VCaP (cell line): Measurements from ENCODE around the gene KRTAP10-8.

Experiments
- H3K27ac ChIP-seq: fragments of 450-650 bp; 2 replicates; pipeline ENCODE4 v1.5.1; 2017
- TF ChIP-seq, protein P1 (sequence below): fragments of 450-650 bp; conservative IDR thresholded peaks from 2 replicates; pipeline ENCODE4 v1.5.1; 2017; ENCODE audit warnings: mild to moderate bottlenecking, moderate library complexity

The KRTAP10-8 gene

GRCh38 chr21:44649521-44650100 is 37.7 kb downstream of the KRTAP10-8 start:
- TF ChIP-seq, protein P1, sequence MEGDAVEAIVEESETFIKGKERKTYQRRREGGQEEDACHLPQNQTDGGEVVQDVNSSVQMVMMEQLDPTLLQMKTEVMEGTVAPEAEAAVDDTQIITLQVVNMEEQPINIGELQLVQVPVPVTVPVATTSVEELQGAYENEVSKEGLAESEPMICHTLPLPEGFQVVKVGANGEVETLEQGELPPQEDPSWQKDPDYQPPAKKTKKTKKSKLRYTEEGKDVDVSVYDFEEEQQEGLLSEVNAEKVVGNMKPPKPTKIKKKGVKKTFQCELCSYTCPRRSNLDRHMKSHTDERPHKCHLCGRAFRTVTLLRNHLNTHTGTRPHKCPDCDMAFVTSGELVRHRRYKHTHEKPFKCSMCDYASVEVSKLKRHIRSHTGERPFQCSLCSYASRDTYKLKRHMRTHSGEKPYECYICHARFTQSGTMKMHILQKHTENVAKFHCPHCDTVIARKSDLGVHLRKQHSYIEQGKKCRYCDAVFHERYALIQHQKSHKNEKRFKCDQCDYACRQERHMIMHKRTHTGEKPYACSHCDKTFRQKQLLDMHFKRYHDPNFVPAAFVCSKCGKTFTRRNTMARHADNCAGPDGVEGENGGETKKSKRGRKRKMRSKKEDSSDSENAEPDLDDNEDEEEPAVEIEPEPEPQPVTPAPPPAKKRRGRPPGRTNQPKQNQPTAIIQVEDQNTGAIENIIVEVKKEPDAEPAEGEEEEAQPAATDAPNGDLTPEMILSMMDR, result no peak
- H3K27ac ChIP-seq, result no peak overlapping the region

- no peak overlapping the region for H3K27ac ChIP-seq
- TF ChIP-seq, protein P1, result no peak
Observed at GRCh38 chr21:44650265-44650972, 38.5 kb downstream of the KRTAP10-8 start.

DNA sequence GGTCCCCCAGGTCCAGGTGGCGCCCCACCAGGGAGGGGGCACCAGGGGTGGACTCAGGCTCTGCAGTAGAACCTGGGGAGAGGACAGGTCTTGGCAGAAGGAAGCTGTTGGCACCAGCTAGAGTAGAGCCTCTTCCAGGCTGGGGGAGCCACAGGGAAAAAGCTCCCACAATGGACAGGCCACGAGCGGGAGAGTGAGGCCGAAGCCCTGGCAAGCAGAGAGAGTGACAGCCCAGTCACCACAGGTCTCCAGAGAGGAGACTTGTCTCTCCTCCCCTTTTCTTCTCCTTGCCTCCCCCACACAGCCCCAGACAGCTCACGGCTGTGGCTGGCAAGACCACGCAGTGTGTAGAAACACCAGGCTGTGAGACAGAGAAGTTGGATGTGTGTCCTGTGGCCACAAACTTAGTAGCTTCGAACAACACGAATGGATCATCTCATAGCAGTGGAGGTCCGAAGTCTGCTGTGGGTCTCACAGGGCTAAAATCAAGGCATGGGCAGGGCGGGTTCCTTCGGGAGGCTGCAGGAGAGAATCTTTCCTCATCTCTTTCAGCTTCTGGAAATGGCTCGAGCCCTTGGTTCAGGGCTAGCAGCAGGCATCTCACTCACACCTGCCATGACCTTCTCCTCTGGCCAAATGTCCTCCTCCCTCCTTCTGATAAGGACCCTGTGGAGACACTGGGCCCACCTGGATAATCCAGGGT is 39.2 kb downstream of the KRTAP10-8 start:
- H3K27ac ChIP-seq, result no peak overlapping the region
- TF ChIP-seq, protein P1, result no peak

DNA sequence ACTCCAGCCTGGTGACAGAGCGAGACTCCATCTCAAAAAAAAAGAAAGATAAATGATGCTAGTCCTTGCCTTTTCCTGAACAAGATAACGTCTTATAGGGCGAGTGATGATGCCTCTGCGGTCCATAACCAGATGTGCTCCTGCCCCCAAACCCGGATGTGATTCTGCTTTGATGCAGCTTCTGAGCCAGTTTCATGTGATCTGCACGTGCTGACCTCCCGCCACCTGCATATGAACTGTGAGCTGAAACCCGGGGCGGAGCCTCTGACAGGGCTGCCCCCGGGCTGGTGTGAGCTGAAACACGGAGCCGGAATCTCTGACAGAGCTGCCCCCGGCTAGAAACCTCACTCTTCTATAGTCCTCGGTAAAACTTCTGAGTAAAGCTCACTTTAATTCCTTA is 41.2 kb downstream of the KRTAP10-8 start:
- TF ChIP-seq, protein P1, result no peak
- H3K27ac ChIP-seq, result no peak overlapping the region

DNA sequence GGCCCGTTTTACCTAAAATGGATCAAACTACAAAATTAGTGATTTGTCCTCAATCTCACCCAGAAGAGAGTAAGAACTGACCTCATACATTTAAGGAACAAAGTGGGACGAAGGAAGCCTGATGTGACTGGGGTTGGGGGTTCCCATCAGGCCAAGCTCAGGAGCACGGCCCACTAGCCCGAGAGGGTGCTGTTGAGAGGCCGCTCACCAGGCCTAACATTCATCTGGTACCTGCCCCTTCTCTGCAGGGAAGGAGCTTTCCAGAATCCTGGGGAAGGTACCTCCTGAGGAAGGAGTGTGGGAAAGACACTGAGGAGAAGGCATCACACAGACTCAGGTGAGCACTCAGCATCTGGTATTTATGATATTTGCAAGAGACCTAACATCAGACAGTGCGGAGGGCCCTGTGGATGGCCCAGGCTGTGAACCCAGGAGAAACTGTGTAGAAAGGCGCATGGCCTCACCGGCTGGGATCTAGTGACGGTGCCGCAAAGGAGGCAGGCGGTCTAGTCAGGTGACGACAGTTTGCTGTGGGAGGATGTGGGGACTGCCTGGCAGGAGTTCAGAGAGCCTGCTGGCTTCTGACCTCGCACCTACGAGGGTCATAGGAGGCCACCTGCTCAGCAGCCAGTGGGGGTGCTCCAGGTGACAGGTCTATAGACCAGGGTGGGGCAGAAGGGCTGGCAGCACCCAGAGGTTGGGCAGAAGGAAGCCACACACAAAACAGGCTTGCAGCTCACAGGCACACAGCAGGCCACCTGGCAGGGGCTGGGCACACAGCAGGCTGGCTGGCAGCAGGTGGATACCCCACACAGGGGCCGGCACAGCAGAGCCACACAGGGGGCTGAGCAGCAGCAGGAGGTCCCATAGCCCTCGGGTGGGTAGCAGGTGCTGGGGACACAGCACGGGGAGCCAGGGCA is 42.0 kb downstream of the KRTAP10-8 start:
- TF ChIP-seq, protein P1, result no peak
- no peak overlapping the region for H3K27ac ChIP-seq

DNA sequence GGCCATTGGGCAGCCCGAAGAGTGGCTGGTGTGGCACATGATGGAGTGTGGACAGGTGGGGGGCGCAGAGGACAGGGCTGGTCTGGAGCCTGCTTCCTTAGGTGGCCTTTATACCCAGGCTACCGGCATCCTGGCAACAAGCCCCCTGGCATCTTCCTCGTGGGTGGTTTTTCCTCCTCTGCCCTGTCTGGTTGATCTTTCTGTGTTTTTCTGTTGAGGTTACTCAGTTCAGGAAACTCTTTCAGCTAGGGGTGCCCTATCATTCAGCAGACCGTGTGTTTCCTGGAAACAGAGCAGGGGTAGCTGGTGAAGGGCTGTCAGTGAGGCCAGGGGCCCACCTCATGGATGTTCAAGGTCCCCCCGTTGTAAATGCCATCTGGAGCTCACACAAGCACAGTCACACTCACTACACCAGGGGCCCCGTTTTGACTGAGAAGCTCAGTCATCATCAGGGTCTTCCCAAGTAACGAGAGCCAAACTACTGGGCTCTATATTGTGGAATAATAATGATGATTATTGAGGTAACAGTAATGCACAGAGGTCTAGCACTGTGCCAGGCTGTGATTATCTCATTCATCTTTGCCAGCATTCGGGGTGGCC is 42.8 kb downstream of the KRTAP10-8 start, which contains the start of gene KRTAP12-4:
KRTAP12-4 (minus strand) TSS at position 84 of the 600 bp plus-strand sequence; CDS start at position 39, 45 bp downstream.
- TF ChIP-seq, protein P1, result no peak
- no peak within 1 kb of the TSS for H3K27ac ChIP-seq
